NT2/D1 (cell line): Measurements from ENCODE around the gene RHOB.

Experiments used
- DNase-seq: peaks from one replicate; pipeline ENCODE4 v3.0.0-alpha.2; 2011; ENCODE audit warnings: low read depth, low spot score
- H3K27me3 ChIP-seq: 2 replicates; pipeline ENCODE4 v1.6.0; 2011; ENCODE audit warnings: mild to moderate bottlenecking; ENCODE audit not compliant: insufficient read length, insufficient read depth
- H3K36me3 ChIP-seq: 2 replicates; pipeline ENCODE4 v1.6.1; 2011; ENCODE audit warnings: mild to moderate bottlenecking, low read length, mixed read lengths; ENCODE audit not compliant: insufficient read depth, insufficient read length
- H3K4me1 ChIP-seq: 2 replicates; pipeline ENCODE4 v1.5.1; 2011; ENCODE audit not compliant: insufficient read depth, insufficient read length
- H3K4me3 ChIP-seq: 2 replicates; pipeline ENCODE4 v1.5.1; 2011; ENCODE audit warnings: low read depth; ENCODE audit not compliant: insufficient read length
- H3K9ac ChIP-seq: 2 replicates; pipeline ENCODE4 v1.6.0; 2011; ENCODE audit warnings: low read depth; ENCODE audit not compliant: insufficient read length
- H3K9me3 ChIP-seq: 2 replicates; pipeline ENCODE4 v1.5.1; 2011; ENCODE audit warnings: mild to moderate bottlenecking, low read length; ENCODE audit not compliant: insufficient read depth
- SUZ12 ChIP-seq: IDR thresholded peaks from 2 replicates; pipeline ENCODE4 v1.6.1; 2011; ENCODE audit not compliant: insufficient read length, insufficient read depth; ENCODE audit errors: extremely low read depth
- YY1 ChIP-seq: IDR thresholded peaks from 2 replicates; pipeline ENCODE4 v1.6.1; 2011; ENCODE audit not compliant: insufficient read length, insufficient read depth
- ZNF274 ChIP-seq: IDR thresholded peaks from 2 replicates; pipeline ENCODE4 v1.6.1; 2011; ENCODE audit warnings: mild to moderate bottlenecking, low read depth, low read length

The RHOB gene

DNA sequence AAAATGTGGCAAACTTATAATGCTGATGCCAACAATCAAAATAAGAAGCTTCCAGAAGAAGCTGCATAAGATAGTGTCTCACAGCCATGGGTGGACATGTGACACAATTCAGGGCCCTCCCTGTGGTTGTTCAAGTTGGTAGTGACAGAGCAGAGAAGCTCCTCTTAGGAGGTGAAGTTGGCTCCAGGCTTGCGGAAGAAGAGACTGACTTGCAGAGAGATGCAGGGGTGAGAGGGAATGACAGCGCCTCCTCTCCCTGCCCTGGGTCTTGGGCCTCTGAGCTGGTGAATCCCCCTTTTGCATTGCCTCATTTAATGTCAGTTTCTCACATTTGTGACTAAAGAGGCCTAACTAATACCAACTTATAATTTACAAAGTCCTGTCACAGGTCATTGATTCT, 23.0 kb upstream of the RHOB start:
- Histone ChIP-seq H3K4me3 (no peak overlapping the region), H3K36me3 (no peaks in the 10 kb centered on the region), H3K9me3 (no peaks in the 10 kb centered on the region), H3K4me1 (no peaks in the 10 kb centered on the region), H3K27me3 (no peaks in the 10 kb centered on the region), H3K9ac (no peak overlapping the region)
- TF ChIP-seq ZNF274 (no peak), SUZ12 (no peak), YY1 (no peak)
- DNase-seq, result no peak

GRCh38 chr2:20424300-20425290, 22.3 kb upstream of the RHOB start:
- no peaks in the 10 kb centered on the region for H3K27me3 ChIP-seq
- no peaks in the 10 kb centered on the region for H3K36me3 ChIP-seq
- H3K9ac ChIP-seq, result no peak overlapping the region
- no peaks in the 10 kb centered on the region for H3K4me1 ChIP-seq
- TF ChIP-seq ZNF274 (no peak), SUZ12 (no peak), YY1 (no peak)
- H3K9me3 ChIP-seq, result no peaks in the 10 kb centered on the region
- no peak for DNase-seq
- no peak overlapping the region for H3K4me3 ChIP-seq

DNA sequence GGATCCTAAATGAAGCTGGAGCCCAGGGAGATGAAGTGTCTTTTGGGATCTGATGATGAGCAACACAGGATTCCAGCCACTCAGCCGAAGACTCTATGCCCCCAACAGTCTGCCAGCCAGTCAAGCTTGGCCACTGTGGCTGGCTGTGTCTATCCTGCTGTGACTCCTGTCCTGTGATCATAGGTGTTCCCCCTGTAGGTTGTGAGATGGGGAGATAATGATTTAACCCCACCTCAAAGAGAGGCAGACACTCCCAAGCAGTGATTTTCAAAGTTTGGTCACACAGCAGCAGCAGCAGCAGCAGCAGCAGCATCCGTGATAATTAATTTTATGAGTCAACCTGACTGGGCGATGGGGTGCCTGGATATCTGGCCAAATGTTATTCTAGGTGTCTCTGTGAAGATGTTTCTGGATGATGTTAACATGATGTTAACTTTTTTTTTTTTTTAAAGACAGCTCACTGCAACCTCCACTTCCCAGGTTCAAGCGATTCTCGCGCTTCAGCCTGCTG, 21.4 kb upstream of the RHOB start:
- no peak overlapping the region for H3K9ac ChIP-seq
- no peaks in the 10 kb centered on the region for H3K9me3 ChIP-seq
- TF ChIP-seq ZNF274 (no peak), SUZ12 (no peak), YY1 (no peak)
- no peaks in the 10 kb centered on the region for H3K36me3 ChIP-seq
- no peak overlapping the region for H3K4me3 ChIP-seq
- H3K27me3 ChIP-seq, result no peaks in the 10 kb centered on the region
- H3K4me1 ChIP-seq, result no peaks in the 10 kb centered on the region
- no peak for DNase-seq

DNA sequence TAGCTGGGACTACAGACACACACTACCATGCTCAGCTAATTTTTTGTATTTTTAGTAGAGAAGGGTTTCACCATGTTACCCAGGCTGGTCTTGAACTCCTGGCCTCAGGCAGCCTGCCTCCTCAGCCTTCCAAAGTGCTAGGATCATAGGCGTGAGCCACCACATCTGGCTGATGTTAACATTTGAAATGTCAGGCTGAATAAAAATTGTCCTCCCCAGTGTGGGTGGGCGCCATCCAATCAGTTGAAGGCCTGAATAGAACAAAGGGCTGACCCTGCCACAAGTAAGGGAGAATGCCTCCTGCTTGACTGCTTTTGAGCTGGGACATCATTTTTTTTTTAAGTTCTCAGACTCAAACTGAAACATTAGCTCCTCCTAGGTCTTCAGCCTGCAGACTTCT, 21.0 kb upstream of the RHOB start:
- TF ChIP-seq ZNF274, result no peak
- no peak for TF ChIP-seq YY1
- TF ChIP-seq SUZ12, result no peak
- Histone ChIP-seq H3K36me3 (no peaks in the 10 kb centered on the region), H3K9ac (no peak overlapping the region), H3K4me1 (no peaks in the 10 kb centered on the region), H3K9me3 (no peaks in the 10 kb centered on the region), H3K4me3 (no peak overlapping the region), H3K27me3 (no peaks in the 10 kb centered on the region)
- DNase-seq, result no peak

GRCh38 chr2:20427931-20428526, 18.8 kb upstream of the RHOB start:
- Histone ChIP-seq H3K4me1 (no peaks in the 10 kb centered on the region), H3K36me3 (no peaks in the 10 kb centered on the region), H3K27me3 (no peaks in the 10 kb centered on the region), H3K9me3 (no peaks in the 10 kb centered on the region), H3K9ac (no peak overlapping the region), H3K4me3 (no peak overlapping the region)
- DNase-seq, result no peak
- TF ChIP-seq YY1, result no peak
- TF ChIP-seq ZNF274, result no peak
- TF ChIP-seq SUZ12, result no peak

- Histone ChIP-seq H3K9me3 (no peaks in the 10 kb centered on the region), H3K4me3 (no peak overlapping the region), H3K9ac (no peak overlapping the region), H3K4me1 (no peaks in the 10 kb centered on the region), H3K27me3 (no peaks in the 10 kb centered on the region), H3K36me3 (no peaks in the 10 kb centered on the region)
- TF ChIP-seq YY1, result no peak
- no peak for TF ChIP-seq SUZ12
- no peak for TF ChIP-seq ZNF274
- DNase-seq, result no peak
Observed at GRCh38 chr2:20428717-20429490, 18.0 kb upstream of the RHOB start.
